Smooth muscle cell of trachea (primary cell): ENCODE measurements around the gene ZNF90. TPM values are rescaled to one million over a fixed set of nuclear protein-coding genes. Genes with fewer than 3 reads are reported as not detected.

Experiments
- total RNA-seq: library from RNA; depleted of rRNA; stranded (reverse); fragments of >200 nt; gene quantifications from 2 replicates; pipeline ENCODE4 v1.2.1, GENCODE V29; 2014

Gene ZNF90
- total RNA-seq = 1.3 and 3.5 TPM in 2 replicates

DNA sequence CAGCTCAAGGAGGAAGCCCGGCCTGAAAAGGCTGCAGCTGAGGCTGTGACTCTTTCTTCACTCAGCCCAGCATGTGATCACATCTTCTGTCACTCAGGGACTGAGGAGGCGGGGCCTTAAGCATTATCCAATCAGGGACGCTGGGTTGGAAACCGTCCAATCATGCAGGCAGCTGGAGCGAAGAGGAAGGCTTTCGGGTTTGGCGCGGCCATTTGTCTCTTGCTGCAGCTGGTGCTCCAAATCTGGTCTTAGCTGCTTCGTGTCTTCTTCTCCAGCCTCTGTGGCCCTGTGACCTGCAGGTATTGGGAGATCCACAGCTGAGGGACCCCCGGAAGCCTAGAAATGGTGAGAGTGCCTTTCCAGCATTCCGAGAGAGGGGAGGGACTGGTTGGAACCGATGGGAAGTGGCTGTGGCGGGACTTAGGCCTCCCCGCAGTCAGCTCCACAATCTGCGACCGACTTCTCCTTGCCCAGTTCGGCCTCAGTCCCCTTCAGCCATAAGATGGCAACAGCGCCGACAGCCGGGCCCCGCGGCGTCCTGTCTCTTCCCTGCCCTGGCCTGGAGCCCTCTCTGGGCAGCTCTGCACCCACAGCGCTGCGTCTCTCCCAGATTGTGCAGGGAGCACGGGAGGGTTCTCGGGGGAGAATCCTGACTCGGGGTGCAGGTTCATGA lies at the start of gene ZNF90:
TSS of gene ZNF90 (plus strand) at position 210 of the 673 bp plus-strand sequence. CDS start at position 343, 133 bp downstream.

DNA sequence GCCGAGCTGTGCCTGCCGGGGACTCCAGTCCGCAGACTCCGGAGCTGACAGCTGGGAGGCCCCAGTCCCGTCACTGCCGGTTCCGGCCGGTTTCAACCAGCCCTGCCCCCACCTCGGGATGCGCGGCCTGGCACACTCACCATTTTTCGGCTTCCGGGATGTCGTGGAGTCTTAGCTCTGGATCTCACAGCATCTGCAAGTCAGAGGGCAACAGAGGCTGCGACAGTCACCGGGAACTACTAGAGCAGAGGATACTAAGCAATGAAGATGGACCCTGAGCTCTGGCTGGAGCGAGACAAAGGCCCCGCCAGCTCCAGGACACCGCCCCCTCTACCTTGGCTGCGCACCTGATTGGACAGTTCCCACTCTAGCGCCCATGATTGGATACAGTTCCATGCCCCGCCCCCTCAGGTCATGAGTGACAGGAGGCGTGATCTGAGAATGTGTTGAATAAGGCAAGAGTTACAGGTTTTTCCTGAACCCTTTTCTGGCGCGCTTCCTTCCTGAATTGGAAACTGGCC lies 38.5 kb upstream of the ZNF90 start, which contains the start of gene ZNF682:
TSS of gene ZNF682 (minus strand) at position 303 of the 521 bp plus-strand sequence. CDS start at position 143, 160 bp downstream.

DNA sequence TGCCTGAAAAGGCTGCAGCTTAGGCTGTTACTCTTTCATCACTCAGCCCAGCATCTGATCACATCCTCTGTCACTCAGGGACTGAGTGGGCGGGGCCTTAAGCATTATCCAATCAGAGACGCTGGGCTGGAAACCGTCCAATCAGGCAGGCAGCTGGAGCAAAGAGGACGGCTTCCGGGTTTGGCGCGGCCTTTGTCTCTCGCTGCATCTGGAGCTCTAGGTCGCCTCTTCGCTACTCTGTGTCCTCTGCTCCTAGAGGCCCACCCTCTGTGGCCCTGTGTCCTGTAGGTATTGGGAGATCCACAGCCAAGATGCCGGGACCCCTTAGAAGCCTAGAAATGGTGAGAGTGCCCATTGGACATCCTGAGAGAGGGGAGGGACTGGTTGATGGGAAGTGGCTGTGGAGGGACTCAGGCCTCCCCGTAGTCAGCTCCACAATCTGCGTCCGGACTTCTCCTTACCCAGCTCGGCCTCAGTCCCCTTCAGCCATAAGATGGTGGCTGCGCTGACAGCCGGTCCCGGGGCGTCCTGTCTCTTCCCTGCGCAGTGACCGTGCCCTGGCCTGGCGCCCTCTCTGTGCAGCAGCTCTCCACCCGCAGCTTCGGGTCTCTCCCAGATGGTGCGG lies 89.3 kb downstream of the ZNF90 start, which contains the start of gene ZNF486:
TSS of gene ZNF486 (plus strand) at position 195 of the 625 bp plus-strand sequence. CDS start at position 312, 117 bp downstream.

Other genes with a start within 250 kb of the ZNF90 start
- gene ZNF253, start 212.1 kb upstream of the ZNF90 start, total RNA-seq = 2.5 and 2.8 TPM in 2 replicates
- gene ZNF93, start 177.1 kb upstream of the ZNF90 start, total RNA-seq = 2.2 and 5.1 TPM in 2 replicates
- gene ZNF682, start 38.5 kb upstream of the ZNF90 start, total RNA-seq = 3.0 and 3.8 TPM in 2 replicates
- 3.5 and 6.3 TPM in 2 replicates for gene ZNF486, start 89.2 kb downstream of the ZNF90 start, total RNA-seq